Activated CD4-positive, CD25-positive, alpha-beta regulatory T cell (primary cell): Measurements from ENCODE around the gene KIAA1755.
A peak's percentile ranks its signal among the peaks of the same experiment; 100 is the strongest.

ENCODE experiments used
- DNase-seq, 4 experiments: peaks; one replicate each; lab custom pipeline; 2025; lab: John Stamatoyannopoulos, UW

Gene KIAA1755

GRCh38 chr20:38165089-38165965, 95.2 kb downstream of the KIAA1755 start, which contains the start of gene TGM2:
TSS of gene TGM2 (minus strand) at chr20:38165270. CDS start at chr20:38165198, 72 bp downstream.
- peak in 3 of 4 experiments; percentile 7 to 30 (median 15) for DNase-seq

GRCh38 chr20:38164624-38165088, 95.9 kb downstream of the KIAA1755 start:
- no peak for DNase-seq

- no peak for DNase-seq
These were observed 96.5 kb downstream of the KIAA1755 start for GRCh38 chr20:38164069-38164468.

GRCh38 chr20:38162878-38163875, 97.4 kb downstream of the KIAA1755 start:
- no peak for DNase-seq

GRCh38 chr20:38162149-38162548, 98.4 kb downstream of the KIAA1755 start:
- DNase-seq, result no peak

GRCh38 chr20:38161412-38161774, 99.1 kb downstream of the KIAA1755 start:
- no peak for DNase-seq
